ENCODE measurements around the gene SLX4IP.

GRCh38 chr20:10609770-10610169, 174.7 kb downstream of the SLX4IP start:
- no peak for TF ChIP-seq EZH2 (IDR thresholded peaks at IDR 0.05; ENCODE audit: insufficient read depth, low read length)
- TF ChIP-seq CTCF (IDR thresholded peaks at IDR 0.05; ENCODE audit: insufficient read depth, low read depth, low read length): no peak

All from astrocyte (in vitro differentiated cells and primary cell).